ENCODE results near the gene ATR. TPM values are rescaled to one million over a fixed set of nuclear protein-coding genes. Genes with fewer than 3 reads are reported as not detected.

Gene ATR
- total and polyA plus RNA-seq, 10 of the 15 experiments (the other 5 are each of a cell fraction or from before 2014, with no cell fraction given), result 21.0 to 41.5 (median 30.1) TPM

DNA sequence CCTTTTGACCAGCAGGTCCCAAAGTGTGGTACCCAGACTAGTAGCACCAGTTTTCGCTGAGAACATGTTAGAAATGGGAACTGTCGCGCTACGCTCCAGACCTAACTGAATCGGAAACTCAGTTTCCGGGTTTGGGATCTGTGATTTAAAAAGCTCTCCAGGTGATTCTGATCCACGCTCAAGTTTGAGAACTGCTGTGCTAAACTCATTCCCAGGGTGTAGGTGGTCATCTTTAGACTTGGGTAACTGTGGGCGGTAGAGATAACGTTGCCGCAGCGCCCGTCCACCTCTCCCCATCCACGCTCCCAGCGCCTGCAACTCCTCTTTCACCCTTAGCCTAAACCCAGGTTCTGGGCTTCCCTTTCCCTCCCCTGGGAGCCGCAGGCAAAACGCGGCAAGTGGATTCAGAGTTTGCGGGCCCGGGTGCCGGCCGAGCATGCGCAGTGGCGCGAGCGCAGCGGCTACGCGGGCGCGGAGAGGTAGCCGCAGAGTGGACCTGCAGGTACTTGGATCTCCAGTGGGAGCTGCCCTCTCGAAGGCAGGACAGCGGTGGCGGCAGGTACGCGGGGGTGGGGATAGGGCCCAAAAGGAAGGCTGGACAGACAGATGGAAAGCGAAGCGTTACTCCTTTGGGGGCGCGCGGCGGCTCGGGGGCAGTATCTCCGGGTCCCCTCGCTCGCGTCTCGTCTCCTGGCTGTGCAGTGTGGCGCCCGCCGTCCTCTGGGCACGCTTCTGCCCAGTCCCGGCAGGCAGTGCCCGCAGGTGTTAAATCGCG, 17.6 kb upstream of the ATR start, which contains the start of gene PLS1 (continued):
- TF ChIP-seq, protein P1, sequence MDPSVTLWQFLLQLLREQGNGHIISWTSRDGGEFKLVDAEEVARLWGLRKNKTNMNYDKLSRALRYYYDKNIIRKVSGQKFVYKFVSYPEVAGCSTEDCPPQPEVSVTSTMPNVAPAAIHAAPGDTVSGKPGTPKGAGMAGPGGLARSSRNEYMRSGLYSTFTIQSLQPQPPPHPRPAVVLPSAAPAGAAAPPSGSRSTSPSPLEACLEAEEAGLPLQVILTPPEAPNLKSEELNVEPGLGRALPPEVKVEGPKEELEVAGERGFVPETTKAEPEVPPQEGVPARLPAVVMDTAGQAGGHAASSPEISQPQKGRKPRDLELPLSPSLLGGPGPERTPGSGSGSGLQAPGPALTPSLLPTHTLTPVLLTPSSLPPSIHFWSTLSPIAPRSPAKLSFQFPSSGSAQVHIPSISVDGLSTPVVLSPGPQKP (IDR thresholded peaks at IDR 0.05; ENCODE audit: low read depth, low read length), result 0 out of 2 replicates have a peak, but pooled peaks have one; percentile 12
- TF ChIP-seq RELA (IDR thresholded peaks at IDR 0.05; ENCODE audit: borderline replicate concordance, partially characterized antibody) (peak; percentile 58), NR2C2 (IDR thresholded peaks at IDR 0.05; ENCODE audit: borderline replicate concordance, control insufficient read depth, insufficient read length, low read depth) (no peak), YY1 (IDR thresholded peaks at IDR 0.05; ENCODE audit: low read depth, low read length) (peak; percentile 81), RELB (IDR thresholded peaks at IDR 0.05; ENCODE audit: low read depth) (peak; percentile 81; the same call in 1 of the 2 replicates), ZBTB4 (CRISPR knock-in tag; IDR thresholded peaks at IDR 0.05) (no peak), MEF2B (IDR thresholded peaks at IDR 0.05; ENCODE audit: partially characterized antibody, poor library complexity, severe bottlenecking) (peak; percentile 97), TARDBP (IDR thresholded peaks at IDR 0.05; ENCODE audit: borderline replicate concordance) (peak; percentile 28; the same call in 1 of the 2 replicates), BHLHE40 (IDR thresholded peaks at IDR 0.05; ENCODE audit: borderline replicate concordance in 1 of 2, low read depth in 2 of 2, low read length in 1 of 2) (peak in 1 of 2 experiments; percentile 7; a peak in 1 of 4 replicates), IKZF2 (IDR thresholded peaks at IDR 0.05) (peak; percentile 77 to 81), RUNX3 (IDR thresholded peaks at IDR 0.05; ENCODE audit: low read length) (peak; percentile 78), SREBF1 (IDR thresholded peaks at IDR 0.05; ENCODE audit: low read length) (no peak), SMAD5 (IDR thresholded peaks at IDR 0.05; ENCODE audit: low read depth) (0 out of 2 replicates have a peak, but pooled peaks have one; percentile 53), EZH2 (IDR thresholded peaks at IDR 0.05; ENCODE audit: borderline replicate concordance, control insufficient read depth, low read depth, low read length) (no peak), NRF1 (conservative IDR thresholded peaks at IDR 0.05; ENCODE audit: low read depth, low read length) (peak; percentile 82), MXI1 (IDR thresholded peaks at IDR 0.05; ENCODE audit: low read depth, low read length) (0 out of 2 replicates have a peak, but pooled peaks have one; percentile 21), SREBF2 (IDR thresholded peaks at IDR 0.05; ENCODE audit: low read length) (no peak), HDAC6 (IDR thresholded peaks at IDR 0.05; ENCODE audit: unreplicated experiment) (peak; percentile 55), ZNF384 (IDR thresholded peaks at IDR 0.05; ENCODE audit: borderline replicate concordance, low read depth, low read length) (no peak)
